ENCODE results near the gene PTPRN2. TPM values are rescaled to one million over a fixed set of nuclear protein-coding genes. Genes with fewer than 3 reads are reported as not detected.

PTPRN2 gene
- polyA plus RNA-seq, 3 donors from 2014 or later, result 1.9 to 3.7 (median 2.2) TPM

DNA sequence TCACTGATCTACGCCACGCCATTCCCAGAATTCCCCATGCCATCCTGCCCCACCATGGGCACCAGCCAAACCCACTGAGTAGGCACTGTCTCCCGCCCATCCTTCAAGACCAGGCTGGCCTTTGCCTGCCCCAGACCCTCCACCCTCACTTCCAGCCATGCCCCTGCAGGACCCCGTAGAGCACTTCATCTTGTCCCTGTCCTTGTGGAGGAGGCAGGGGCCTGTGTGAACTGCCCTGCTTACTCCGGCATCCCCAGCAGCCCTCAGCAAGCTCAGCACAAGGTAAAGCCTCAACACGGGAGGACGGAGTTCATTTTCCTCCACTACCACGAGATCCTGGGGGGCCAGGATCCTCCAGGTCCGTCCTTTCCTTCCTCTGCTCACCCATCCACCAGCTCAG is 577.7 kb downstream of the PTPRN2 start:
- peaks cover 2 to 6% (median 5%) of the 10 kb centered on the region in 3 donors for H3K27me3 Mint-ChIP-seq (ENCODE audit: low read depth in 3 of 3)
- H3K36me3 Mint-ChIP-seq, result no peaks in the 10 kb centered on the region
- H3K9me3 Mint-ChIP-seq, result no peaks in the 10 kb centered on the region
- peaks cover 0 to 5% of the 10 kb centered on the region in 2 donors for H3K4me1 Mint-ChIP-seq
- H3K27ac Mint-ChIP-seq, result no peak overlapping the region
- H3K4me3 Mint-ChIP-seq, result no peak overlapping the region
- DNase-seq, result no peak

DNA sequence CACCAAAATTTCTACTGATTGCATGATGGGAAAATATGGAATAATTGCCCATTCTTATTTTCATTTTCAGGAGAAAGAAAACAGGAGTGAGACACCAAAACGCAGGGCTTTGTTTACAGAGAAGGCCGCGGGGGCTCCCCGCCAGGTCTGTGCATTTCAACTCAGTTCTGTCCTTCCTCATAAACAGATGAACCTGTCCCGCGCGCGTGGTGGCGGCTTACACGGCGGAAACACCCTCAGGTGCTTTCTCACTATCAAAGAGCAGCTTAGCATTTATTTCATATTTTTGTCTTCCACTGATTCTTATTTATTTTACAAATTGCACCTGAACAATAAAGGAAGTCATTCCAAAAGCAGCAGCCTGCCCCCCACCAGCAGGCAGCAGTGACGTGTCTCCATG is 579.4 kb downstream of the PTPRN2 start:
- Mint-ChIP-seq H3K27ac (no peak overlapping the region), H3K4me3 (no peak overlapping the region), H3K9me3 (no peaks in the 10 kb centered on the region), H3K4me1 (peaks cover 0 to 5% of the 10 kb centered on the region in 2 donors), H3K36me3 (no peaks in the 10 kb centered on the region), H3K27me3 (ENCODE audit: low read depth in 3 of 3) (peaks cover 2 to 6% (median 5%) of the 10 kb centered on the region in 3 donors)
- no peak for DNase-seq

DNA sequence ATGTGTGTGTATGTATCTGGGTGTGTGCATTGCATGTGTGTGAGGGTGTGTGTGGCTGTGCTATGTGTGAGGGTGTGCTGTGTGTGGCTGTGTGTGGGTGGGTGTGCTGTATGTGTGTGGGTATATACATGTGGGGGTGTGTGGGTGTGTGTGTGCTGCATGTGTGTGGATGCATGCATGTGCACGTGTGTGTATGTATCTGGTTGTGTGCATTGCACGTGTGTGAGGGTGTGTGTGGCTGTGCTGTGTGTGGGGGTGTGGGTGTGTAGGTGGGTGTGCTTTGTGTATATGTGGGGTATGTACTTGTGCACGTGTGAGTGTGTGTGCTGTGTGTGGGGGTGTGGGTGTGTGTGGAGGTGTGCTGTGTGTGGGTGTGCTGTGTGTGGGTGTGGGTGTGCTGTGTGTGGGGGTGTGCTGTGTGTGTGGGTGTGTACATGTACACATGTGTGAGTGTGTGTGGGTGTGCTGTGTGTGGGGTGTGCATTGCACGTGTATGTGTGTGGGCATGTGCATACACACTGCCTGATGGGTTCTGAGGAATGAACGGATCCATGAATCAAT is 579.8 kb downstream of the PTPRN2 start:
- Mint-ChIP-seq H3K36me3 (no peaks in the 10 kb centered on the region), H3K4me1 (peaks cover 0 to 5% of the 10 kb centered on the region in 2 donors), H3K27me3 (ENCODE audit: low read depth in 3 of 3) (peaks cover 2 to 6% (median 5%) of the 10 kb centered on the region in 3 donors), H3K4me3 (no peak overlapping the region), H3K27ac (no peak overlapping the region), H3K9me3 (no peaks in the 10 kb centered on the region)
- no peak for DNase-seq

DNA sequence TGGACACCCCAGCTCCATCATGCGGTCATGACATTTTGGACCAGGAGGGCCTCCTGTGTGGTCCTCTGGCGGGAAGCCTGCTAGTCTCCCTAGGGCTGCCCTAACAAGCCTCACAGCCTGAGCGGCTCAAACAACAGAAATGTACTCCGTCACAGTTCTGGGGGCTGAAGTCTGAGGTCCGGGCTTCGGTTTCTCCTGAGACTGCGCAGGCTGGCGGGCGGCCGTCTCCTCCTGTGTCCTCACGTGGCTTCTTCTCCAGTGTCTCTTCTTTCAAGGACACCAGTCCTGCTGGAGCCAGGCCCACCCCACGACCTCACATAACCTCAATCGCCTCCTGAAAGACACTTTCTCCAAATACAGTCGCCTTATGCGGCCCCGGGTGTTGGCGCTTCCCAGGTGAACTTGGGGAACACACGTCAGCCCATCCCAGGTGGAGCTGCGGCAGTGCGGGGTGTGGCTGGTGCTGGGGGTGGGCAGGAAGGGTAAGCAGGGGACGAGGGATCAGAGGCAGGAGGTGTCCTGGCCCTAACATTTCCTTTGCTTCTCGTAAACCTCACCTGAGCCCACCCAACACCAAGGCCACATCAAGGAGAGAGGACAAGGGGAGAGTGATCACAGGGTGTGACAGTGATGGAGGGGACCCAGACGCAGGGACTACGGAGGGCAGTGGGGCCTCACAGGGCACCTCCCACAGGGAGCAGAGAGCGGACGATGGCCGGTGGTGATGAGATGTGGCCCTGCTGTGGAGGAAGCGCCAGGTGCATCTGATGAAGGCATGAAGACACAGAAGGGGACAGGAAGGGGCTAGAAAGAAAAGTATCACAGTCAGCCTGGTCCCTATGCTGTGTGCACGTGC is 580.6 kb downstream of the PTPRN2 start:
- H3K4me1 Mint-ChIP-seq, result peaks cover 0 to 5% of the 10 kb centered on the region in 2 donors
- no peaks in the 10 kb centered on the region for H3K9me3 Mint-ChIP-seq
- no peaks in the 10 kb centered on the region for H3K36me3 Mint-ChIP-seq
- DNase-seq, result no peak
- peaks cover 2 to 6% (median 5%) of the 10 kb centered on the region in 3 donors for H3K27me3 Mint-ChIP-seq (ENCODE audit: low read depth in 3 of 3)
- no peak overlapping the region for H3K27ac Mint-ChIP-seq
- H3K4me3 Mint-ChIP-seq, result no peak overlapping the region

DNA sequence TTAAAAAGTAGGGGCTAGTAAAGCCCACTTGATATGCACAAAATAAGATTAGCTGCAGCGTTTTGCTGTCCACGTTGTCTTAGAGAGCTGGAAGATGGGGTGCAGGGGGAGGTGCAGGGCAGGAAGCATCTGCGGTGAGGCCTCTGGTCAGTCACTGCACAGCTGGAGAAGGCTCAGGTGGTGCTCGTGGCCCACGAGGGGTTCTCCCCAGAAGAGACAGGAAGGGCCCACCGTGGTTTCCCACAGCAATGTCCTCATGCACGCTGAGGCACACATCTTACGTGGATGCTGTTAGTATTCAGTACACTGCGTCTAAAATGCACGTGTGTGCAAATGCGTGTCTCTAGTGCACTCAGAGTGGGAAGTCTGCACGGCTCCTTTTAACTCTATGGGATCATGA is 582.1 kb downstream of the PTPRN2 start:
- H3K9me3 Mint-ChIP-seq, result no peaks in the 10 kb centered on the region

DNA sequence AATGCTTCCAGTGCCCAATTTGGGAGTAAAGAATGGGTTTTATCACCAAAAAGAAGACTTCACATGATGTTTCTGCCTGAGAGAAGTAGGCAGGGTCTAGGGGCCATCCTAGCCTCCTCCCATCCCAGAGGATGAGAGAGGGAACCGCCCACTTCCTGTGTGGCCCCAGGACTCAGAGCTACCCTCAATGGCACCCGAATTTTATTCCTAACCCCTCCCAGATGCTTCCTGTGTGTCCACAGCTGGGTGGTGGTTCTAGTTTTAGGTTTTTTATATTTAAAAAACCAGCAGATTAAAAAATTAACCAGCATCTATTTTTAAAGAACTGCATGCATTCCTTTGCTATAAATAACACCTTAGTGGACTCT is 583.5 kb downstream of the PTPRN2 start:
- Mint-ChIP-seq H3K36me3 (no peaks in the 10 kb centered on the region), H3K9me3 (no peaks in the 10 kb centered on the region), H3K27ac (no peak overlapping the region), H3K27me3 (ENCODE audit: low read depth in 3 of 3) (peaks cover 2 to 5% (median 4%) of the 10 kb centered on the region in 3 donors), H3K4me1 (peaks cover 0 to 3% of the 10 kb centered on the region in 2 donors), H3K4me3 (no peak overlapping the region)
- no peak for DNase-seq

More for the DNA sequence above, 582.1 kb downstream of the PTPRN2 start:
- Mint-ChIP-seq H3K4me3 (peak overlapping the region in 1 of 5 donors; percentile 15), H3K27me3 (ENCODE audit: low read depth in 3 of 3) (peaks cover 2 to 5% (median 4%) of the 10 kb centered on the region in 3 donors), H3K36me3 (no peaks in the 10 kb centered on the region), H3K4me1 (peaks cover 0 to 3% of the 10 kb centered on the region in 2 donors), H3K27ac (no peak overlapping the region)
- peak in 1 of 3 donors; percentile 9 for DNase-seq

DNA sequence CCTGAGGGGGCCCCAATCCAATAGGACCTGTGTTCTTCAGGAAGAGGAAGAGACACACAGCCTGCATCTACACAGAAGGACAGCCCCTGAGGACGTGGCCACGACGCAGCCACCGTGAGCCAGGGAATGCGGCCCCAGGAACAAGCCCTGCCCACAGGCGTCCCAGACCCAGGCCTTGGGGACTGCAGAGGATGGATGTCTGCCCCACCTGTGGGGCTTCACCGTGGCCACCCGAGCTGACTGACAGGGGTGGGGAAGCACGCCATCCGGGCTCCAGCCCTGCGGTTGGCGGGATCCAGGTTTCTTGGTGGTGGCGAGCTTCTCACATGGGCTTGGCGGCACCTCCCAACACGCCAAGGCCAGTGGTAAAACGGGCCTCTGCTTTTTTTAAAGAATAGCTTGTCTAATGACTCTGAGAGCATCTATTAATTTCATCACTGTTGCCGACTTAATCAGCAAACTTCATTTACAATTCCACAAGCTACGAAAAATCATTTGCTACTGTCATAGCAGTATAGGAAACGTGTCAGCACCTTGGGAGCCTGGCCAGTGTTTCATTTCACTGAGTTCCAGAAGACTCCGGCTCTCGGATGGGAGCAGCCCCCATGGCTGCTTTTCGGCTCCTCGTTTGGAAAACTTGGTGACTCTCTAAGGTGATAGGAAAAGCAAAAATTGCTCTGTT is 584.0 kb downstream of the PTPRN2 start:
- no peaks in the 10 kb centered on the region for H3K36me3 Mint-ChIP-seq
- H3K9me3 Mint-ChIP-seq, result no peaks in the 10 kb centered on the region
- H3K4me3 Mint-ChIP-seq, result no peak overlapping the region
- H3K27me3 Mint-ChIP-seq (ENCODE audit: low read depth in 3 of 3), result peaks cover 2 to 5% (median 4%) of the 10 kb centered on the region in 3 donors
- H3K27ac Mint-ChIP-seq, result no peak overlapping the region
- peaks cover 0 to 3% of the 10 kb centered on the region in 2 donors for H3K4me1 Mint-ChIP-seq
- no peak for DNase-seq

DNA sequence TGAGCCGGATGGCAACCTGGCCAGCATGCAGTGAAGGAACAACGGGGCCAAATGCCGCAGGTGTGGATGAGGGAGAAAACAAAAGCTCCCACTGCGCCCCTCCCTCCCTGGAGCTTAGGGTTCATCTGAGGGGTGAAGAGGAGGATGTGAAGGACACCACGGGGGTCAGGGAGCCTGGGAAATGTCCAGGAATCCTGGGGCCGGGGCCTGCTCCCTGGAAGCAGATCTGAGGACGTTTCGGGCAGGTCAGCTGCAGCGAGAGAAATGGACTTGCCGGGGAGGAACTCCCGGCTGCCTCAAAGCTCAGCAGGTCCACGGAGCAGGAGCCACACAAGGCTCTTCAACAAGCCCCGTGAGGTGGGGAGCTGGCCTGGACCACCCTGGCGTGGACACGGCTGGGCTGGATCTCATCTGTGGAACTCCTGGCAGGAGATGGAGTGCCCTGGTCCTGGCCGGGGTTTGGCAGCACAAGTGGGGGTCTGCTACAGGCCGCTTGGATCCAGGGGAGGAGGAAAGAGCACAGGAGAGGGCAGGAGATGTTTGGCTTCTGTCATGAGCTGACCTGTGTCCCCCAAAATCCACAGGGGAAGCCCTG is 585.0 kb downstream of the PTPRN2 start:
- DNase-seq, result no peak

DNA sequence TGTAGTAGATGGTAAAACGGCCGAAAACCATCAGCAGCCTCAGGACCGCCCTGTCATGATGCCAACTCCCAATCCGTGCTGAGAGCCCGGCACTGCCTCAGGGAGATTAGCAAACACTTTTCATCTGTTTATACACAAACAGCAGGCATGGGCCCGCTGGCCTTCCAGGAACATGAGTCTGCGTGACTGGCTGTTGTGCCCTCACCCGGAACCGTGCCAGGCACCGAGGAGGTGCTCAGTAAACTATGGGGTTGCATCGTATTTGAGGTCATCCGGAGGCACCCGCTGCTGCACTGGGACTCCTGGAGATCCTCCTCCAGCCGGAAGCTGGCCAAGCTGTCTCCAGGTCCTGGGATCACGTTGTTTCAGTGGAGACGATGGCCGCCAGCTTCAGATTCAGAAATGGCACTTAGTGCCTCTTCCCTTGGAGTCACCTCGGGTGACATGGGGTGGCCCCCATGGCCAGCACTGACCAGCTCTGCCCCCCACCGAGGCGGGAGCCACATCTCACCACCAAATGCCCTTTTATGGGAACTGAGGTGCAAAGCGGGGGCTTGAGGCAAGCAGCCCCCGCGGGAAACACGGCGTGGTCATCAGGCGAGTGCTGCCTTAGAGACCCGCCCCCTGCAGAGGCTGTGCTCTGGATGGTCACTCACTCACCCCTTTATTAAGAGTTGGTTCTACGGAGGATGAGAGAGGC is 585.9 kb downstream of the PTPRN2 start:
- Mint-ChIP-seq H3K27ac (no peak overlapping the region), H3K9me3 (no peaks in the 10 kb centered on the region), H3K4me3 (no peak overlapping the region)

More for the DNA sequence above, 585.0 kb downstream of the PTPRN2 start:
- no peaks in the 10 kb centered on the region for H3K9me3 Mint-ChIP-seq
- no peak overlapping the region for H3K4me3 Mint-ChIP-seq
- H3K4me1 Mint-ChIP-seq, result peaks cover 0 to 3% of the 10 kb centered on the region in 2 donors
- no peaks in the 10 kb centered on the region for H3K36me3 Mint-ChIP-seq
- peaks cover 0 to 5% (median 4%) of the 10 kb centered on the region in 3 donors for H3K27me3 Mint-ChIP-seq (ENCODE audit: low read depth in 3 of 3)
- H3K27ac Mint-ChIP-seq, result no peak overlapping the region

DNA sequence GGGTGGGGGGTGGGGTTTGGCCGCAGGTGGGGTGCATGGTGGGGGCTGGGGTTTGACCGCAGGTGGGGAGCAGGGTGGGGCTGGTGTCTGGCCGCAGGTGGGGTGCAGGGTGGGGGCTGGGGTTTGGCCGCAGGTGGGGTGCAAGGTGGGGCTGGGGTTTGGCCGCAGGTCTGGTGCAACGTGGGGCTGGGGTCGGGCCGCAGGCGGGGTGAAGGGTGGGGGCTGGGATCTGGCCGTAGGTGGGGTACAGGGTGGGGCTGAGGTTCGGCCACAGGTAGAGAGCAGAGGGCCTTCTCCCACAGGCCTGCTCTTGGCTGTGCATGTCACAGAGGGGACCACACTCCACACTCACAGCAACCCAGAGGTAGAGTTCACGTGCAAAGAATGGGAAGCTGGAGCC is 586.6 kb downstream of the PTPRN2 start:
- H3K4me3 Mint-ChIP-seq, result no peak overlapping the region
- no peaks in the 10 kb centered on the region for H3K36me3 Mint-ChIP-seq
- no peak overlapping the region for H3K27ac Mint-ChIP-seq
- DNase-seq, result no peak
- peaks cover 0 to 3% (median 0%) of the 10 kb centered on the region in 3 donors for H3K27me3 Mint-ChIP-seq (ENCODE audit: low read depth in 3 of 3)
- no peaks in the 10 kb centered on the region for H3K9me3 Mint-ChIP-seq
- peaks cover 0 to 3% of the 10 kb centered on the region in 2 donors for H3K4me1 Mint-ChIP-seq

More for the DNA sequence above, 585.9 kb downstream of the PTPRN2 start:
- Mint-ChIP-seq H3K4me1 (peaks cover 0 to 3% of the 10 kb centered on the region in 2 donors), H3K27me3 (ENCODE audit: low read depth in 3 of 3) (peaks cover 0 to 5% (median 4%) of the 10 kb centered on the region in 3 donors), H3K36me3 (no peaks in the 10 kb centered on the region)
- no peak for DNase-seq

DNA sequence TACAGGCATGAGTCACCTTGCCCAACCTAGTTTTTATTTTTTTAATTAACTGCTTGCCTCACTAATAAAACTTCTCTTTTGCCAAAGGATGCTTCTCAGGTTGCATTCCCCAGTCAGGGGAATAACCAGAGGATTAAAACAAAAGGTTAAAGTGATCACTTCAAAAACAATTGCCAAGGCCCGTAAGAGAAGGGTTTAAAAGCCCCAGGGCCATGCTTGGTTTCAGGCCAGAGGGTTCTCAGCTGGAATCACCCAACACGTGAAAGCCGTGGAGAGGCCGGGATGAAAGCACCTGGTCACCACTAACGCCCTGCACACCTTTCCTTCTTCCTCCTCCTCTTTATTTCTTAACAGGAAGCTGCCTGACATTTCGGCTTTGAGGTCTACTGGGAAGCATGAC is 587.5 kb downstream of the PTPRN2 start:
- Mint-ChIP-seq H3K4me3 (no peak overlapping the region), H3K27me3 (ENCODE audit: low read depth in 3 of 3) (no peaks in the 10 kb centered on the region), H3K27ac (no peak overlapping the region), H3K36me3 (no peaks in the 10 kb centered on the region), H3K4me1 (peaks cover 0 to under 1% of the 10 kb centered on the region in 2 donors), H3K9me3 (peaks cover 0 to 3% (median 0%) of the 10 kb centered on the region in 6 donors)
- no peak for DNase-seq

DNA sequence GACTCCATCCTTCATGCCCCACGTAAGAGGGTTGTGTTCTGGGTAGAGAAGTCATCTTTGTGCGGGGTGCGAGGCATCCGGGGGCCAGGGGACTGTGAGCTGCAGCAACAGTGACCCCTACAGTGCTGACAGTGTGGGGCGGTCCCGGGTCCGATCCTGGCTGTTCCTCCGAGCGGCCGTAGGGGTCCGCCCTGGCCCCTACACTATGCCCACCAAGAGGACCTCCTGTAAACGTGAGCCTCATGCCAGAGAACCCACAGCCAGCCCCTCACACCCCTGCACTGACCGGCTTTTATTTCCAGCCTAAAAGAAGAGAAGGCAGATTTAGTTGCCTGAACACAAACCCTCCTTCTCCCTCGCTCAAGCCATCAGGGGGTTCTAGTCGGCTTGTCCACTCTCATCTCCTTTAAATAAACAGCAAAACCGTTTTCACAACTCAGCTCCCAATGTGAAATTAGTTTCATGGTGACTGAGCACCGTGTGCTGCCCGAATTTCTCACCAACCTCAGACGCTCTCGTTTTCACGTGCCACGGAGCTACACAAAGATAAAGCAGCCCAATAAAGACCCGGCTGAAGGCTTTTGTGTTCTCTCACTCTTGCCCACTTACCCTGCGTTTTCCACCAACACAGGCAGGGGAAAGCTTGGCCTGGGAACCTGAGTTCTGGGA is 588.6 kb downstream of the PTPRN2 start:
- no peak overlapping the region for H3K4me3 Mint-ChIP-seq
- H3K27ac Mint-ChIP-seq, result no peak overlapping the region
- H3K27me3 Mint-ChIP-seq (ENCODE audit: low read depth in 3 of 3), result no peaks in the 10 kb centered on the region
- DNase-seq, result no peak
- peaks cover 0 to 6% (median 0%) of the 10 kb centered on the region in 6 donors for H3K9me3 Mint-ChIP-seq
- no peaks in the 10 kb centered on the region for H3K36me3 Mint-ChIP-seq
- no peaks in the 10 kb centered on the region for H3K4me1 Mint-ChIP-seq

DNA sequence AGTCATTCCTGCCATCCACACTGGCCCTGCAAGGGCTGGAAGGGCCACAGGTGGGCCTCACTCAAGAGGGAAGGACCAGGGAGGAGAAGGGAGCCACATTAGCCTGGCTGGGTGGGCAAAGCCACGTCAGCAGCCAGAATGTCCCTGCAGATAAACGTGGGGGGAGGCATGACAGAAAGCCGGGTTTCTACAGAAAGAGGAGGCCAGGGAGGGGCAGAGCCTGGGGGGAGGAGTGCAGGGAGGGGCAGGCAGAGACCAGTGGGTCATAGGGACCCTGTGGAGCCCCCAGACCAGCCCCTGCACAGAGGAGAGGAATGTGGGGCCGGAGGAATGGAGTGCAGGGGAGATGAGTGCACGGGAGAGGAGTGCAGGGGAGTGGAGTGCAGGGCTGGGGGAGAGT is 590.2 kb downstream of the PTPRN2 start:
- DNase-seq, result no peak
- Mint-ChIP-seq H3K27ac (no peak overlapping the region), H3K36me3 (no peaks in the 10 kb centered on the region), H3K4me1 (no peaks in the 10 kb centered on the region), H3K4me3 (no peak overlapping the region), H3K27me3 (ENCODE audit: low read depth in 3 of 3) (no peaks in the 10 kb centered on the region), H3K9me3 (peaks cover 0 to 6% (median 0%) of the 10 kb centered on the region in 6 donors)
